Inferior parietal cortex (tissue), 1 donor: ENCODE data around the gene LMNTD2.

Experiments used
- DNase-seq: peaks from one replicate; pipeline ENCODE4 v3.0.0-alpha.2; 2016; ENCODE audit errors: extremely low spot score

LMNTD2 gene

GRCh38 chr11:551596-551995, 8.9 kb downstream of the LMNTD2 start:
- no peak for DNase-seq

- DNase-seq: no peak
These were observed 9.4 kb downstream of the LMNTD2 start for GRCh38 chr11:551131-551530.

GRCh38 chr11:550746-551085, 9.8 kb downstream of the LMNTD2 start:
- no peak for DNase-seq

GRCh38 chr11:550021-550745, 10.4 kb downstream of the LMNTD2 start:
- no peak for DNase-seq

GRCh38 chr11:548700-549603, 11.6 kb downstream of the LMNTD2 start:
- DNase-seq: no peak

- no peak for DNase-seq
These were observed 15.4 kb downstream of the LMNTD2 start for GRCh38 chr11:545171-545570.

GRCh38 chr11:544817-545166, 15.7 kb downstream of the LMNTD2 start:
- no peak for DNase-seq

GRCh38 chr11:541433-541885, 19.1 kb downstream of the LMNTD2 start:
- DNase-seq: no peak

- no peak for DNase-seq
These were observed 19.7 kb downstream of the LMNTD2 start for GRCh38 chr11:540583-541432.

- no peak for DNase-seq
These were observed 20.5 kb downstream of the LMNTD2 start for GRCh38 chr11:539971-540481.

GRCh38 chr11:538431-539051, 22.0 kb downstream of the LMNTD2 start:
- no peak for DNase-seq

GRCh38 chr11:537622-538430, 22.7 kb downstream of the LMNTD2 start:
- no peak for DNase-seq

- DNase-seq: peak; percentile 52
These were observed 23.5 kb downstream of the LMNTD2 start, which contains the start of gene LRRC56 for GRCh38 chr11:536841-537621. LRRC56 (plus strand) TSS chr11:537527; CDS start chr11:540685, 3,158 bp downstream.

- peak; percentile 91 for DNase-seq
These were observed 24.8 kb downstream of the LMNTD2 start, which contains the start of gene HRAS for GRCh38 chr11:535519-536454. HRAS (minus strand) TSS chr11:535576.

GRCh38 chr11:535210-535518, 25.4 kb downstream of the LMNTD2 start:
- no peak for DNase-seq

GRCh38 chr11:534396-535209, 25.9 kb downstream of the LMNTD2 start:
- no peak for DNase-seq

GRCh38 chr11:533586-534395, 26.7 kb downstream of the LMNTD2 start:
- DNase-seq: no peak
